ENCODE data around the gene SURF4. TPM values are rescaled to one million over a fixed set of nuclear protein-coding genes. Genes with fewer than 3 reads are reported as not detected.

The SURF4 gene
- total and polyA plus RNA-seq, 2 donors (not counting 3 experiments of a cell fraction or from before 2014, with no cell fraction given): 216 to 358 TPM

DNA sequence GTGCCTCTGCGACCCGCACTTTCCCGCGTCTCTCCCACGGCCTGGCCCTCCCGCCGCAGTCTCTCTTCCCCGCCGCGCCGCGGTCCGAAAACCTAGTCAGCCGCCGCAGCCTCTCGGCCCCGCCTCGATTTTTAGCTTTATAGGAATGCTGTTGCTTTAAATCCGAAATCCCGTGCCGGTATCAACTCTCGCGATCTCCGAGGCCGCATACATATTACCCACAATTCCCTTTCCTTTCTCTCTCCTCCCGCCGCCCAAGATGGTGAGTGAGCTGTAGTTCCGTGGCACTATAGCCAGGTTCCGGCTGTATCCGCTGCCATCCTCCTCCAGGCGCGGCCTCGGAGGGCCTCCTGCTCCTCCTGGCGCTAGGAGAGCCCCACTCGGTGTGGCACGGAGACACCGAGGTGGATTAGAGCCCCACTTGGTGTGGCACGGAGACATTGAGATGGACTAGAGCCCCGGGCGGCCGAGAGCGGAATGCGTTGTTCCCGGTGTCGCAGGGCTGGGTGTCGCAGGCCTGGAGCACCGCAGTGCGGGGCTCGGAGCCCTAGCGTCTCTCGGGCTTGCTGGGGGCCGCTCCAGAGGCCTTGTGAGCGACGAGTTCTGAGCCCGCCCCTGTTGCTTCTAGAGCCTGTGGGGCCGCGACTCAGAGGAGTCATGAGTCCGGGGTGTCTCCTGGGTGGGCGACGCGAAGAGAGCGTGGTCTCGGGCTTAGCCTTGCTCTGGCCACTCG, 27.7 kb downstream of the SURF4 start, which contains the start of the genes MED22 and RPL7A:
Gene MED22 (minus strand): TSS at position 147 of the 733 bp plus-strand sequence. CDS start 1,469 bp downstream, outside the sequence.
Gene RPL7A (plus strand): TSS at position 234 of the 733 bp plus-strand sequence. CDS start 26 bp downstream, at position 260.
- dilution Hi-C loops (cut with MboI; ENCODE audit: extremely low pct_ligation_motif_present, low sequenced_read_pairs) (no loop called here), intact Hi-C loops (cut with micrococcal nuclease) (loop anchor here (1.0 to 5.0 kb wide), 3 partner anchors 12 to 161 kb away; partner anchors contain the start of genes STKLD1, SURF4 and SURF6)
- Histone ChIP-seq H3K4me1 (ENCODE audit: control insufficient read depth, extremely low read depth, insufficient read depth, low read length) (peaks cover 14% of the 10 kb centered on the region), H3K4me3 (replicated peaks in 1 of 3; ENCODE audit: insufficient read depth in 1 of 3, low read depth in 1 of 3, low read length in 3 of 3) (peak within 1 kb of the TSS; percentile 69 to 84 (median 83)), H3K27ac (ENCODE audit: insufficient read depth, low read depth, low read length) (peak within 1 kb of the TSS; percentile 91), H3K27me3 (ENCODE audit: control insufficient read depth in 2 of 2, insufficient read depth in 2 of 2, low read length in 2 of 2) (no peaks in the 10 kb centered on the region), H3K9ac (replicated peaks; ENCODE audit: extremely low read depth, insufficient read depth, low read length) (peak within 1 kb of the TSS; percentile 98), H3K79me2 (ENCODE audit: control insufficient read depth, insufficient read depth, low read length) (peaks cover 40% of the 10 kb centered on the region), H3K9me3 (replicated peaks; ENCODE audit: control insufficient read depth, insufficient read depth, low read length) (no peaks in the 10 kb centered on the region), H4K20me1 (replicated peaks; ENCODE audit: control insufficient read depth, extremely low read depth, insufficient read depth, low read length) (no peaks in the 10 kb centered on the region), H3K9me1 (replicated peaks; ENCODE audit: control insufficient read depth, extremely low read depth, insufficient read depth, low read length) (no peaks in the 10 kb centered on the region), H2AFZ (ENCODE audit: low read depth, low read length) (peak within 1 kb of the TSS; percentile 24), H3K36me3 (ENCODE audit: control insufficient read depth in 2 of 2, extremely low read depth in 1 of 2, insufficient read depth in 2 of 2, low read length in 2 of 2) (peaks cover 18 to 48% of the 10 kb centered on the region in 2 experiments), H3K4me2 (ENCODE audit: insufficient read depth, low read length) (peak within 1 kb of the TSS; percentile 93)
- peak; percentile 97 for DNase-seq (ENCODE audit: low read depth, low spot score)
- ChIA-PET POLR2A (interaction anchor here (0.6 to 1.7 kb wide), 8 partner anchors 9 to 180 kb away, joined by 3 to 10 read pairs (median 5); partner anchors contain the start of genes CACFD1, SLC2A6, STKLD1 and SURF1), CTCF (interaction anchor here (1.0 to 1.1 kb wide), 3 partner anchors 18 to 30 kb away, joined by 3 read pairs; no protein-coding TSS in a partner anchor)
- FAIRE-seq: peak; percentile 97
- TF ChIP-seq MYC (IDR thresholded peaks at IDR 0.05; ENCODE audit: low read depth, low read length): peak; percentile 10
- TF ChIP-seq POLR2AphosphoS5 (IDR thresholded peaks at IDR 0.05; ENCODE audit: insufficient read depth, low read depth, low read length): peak; percentile 99
- peak; percentile 98 for TF ChIP-seq POLR2A (IDR thresholded peaks at IDR 0.05; ENCODE audit: low read depth, low read length)
- no peak for TF ChIP-seq CTCF (IDR thresholded peaks at IDR 0.05; ENCODE audit: extremely low read depth in 1 of 2, insufficient read depth in 1 of 2, low read depth in 1 of 2, low read length in 2 of 2)
- TF ChIP-seq, protein P1, sequence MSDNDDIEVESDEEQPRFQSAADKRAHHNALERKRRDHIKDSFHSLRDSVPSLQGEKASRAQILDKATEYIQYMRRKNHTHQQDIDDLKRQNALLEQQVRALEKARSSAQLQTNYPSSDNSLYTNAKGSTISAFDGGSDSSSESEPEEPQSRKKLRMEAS (IDR thresholded peaks at IDR 0.05; ENCODE audit: insufficient read depth, insufficient read length): no peak
- TSS peak; percentile 41 for BruUV-seq (replicated peaks)

Measured in endothelial cell of umbilical vein (primary cell).